Astrocyte (in vitro differentiated cells and primary cell): ENCODE data around the gene IL16. TPM values are rescaled to one million over a fixed set of nuclear protein-coding genes. Genes with fewer than 3 reads are reported as not detected.
A peak's percentile ranks its signal among the peaks of the same experiment; 100 is the strongest.

ENCODE experiments used
- DNase-seq: peaks from one replicate; pipeline ENCODE4 v3.0.0-alpha.2; 2010; ENCODE audit warnings: low read depth
- FAIRE-seq: peaks from 2 replicates; lab custom pipeline; 2011; peaks lifted over from hg19 to GRCh38; lab: Jason Lieb, UNC
- H2AFZ ChIP-seq: 2 replicates; pipeline ENCODE4 v1.6.0; 2012; ENCODE audit warnings: low read depth, low read length, inconsistent platforms
- H3K27ac ChIP-seq: 2 replicates; pipeline ENCODE4 v1.5.1; 2011; ENCODE audit warnings: low read depth, low read length, inconsistent platforms
- H3K27me3 ChIP-seq: 2 replicates; pipeline ENCODE4 v1.6.0; 2011; ENCODE audit warnings: low read length, inconsistent platforms; ENCODE audit not compliant: insufficient read depth
- H3K36me3 ChIP-seq: 2 replicates; pipeline ENCODE4 v1.5.1; 2011; ENCODE audit warnings: low read length, inconsistent platforms; ENCODE audit not compliant: insufficient read depth
- H3K4me1 ChIP-seq: 2 replicates; pipeline ENCODE4 v1.5.1; 2011; ENCODE audit warnings: low read length, inconsistent platforms; ENCODE audit not compliant: insufficient read depth
- H3K4me2 ChIP-seq: 2 replicates; pipeline ENCODE4 v1.6.0; 2012; ENCODE audit warnings: low read length, inconsistent platforms
- H3K4me3 ChIP-seq: 2 replicates; pipeline ENCODE4 v1.5.1; 2011; ENCODE audit warnings: low read depth, mild to moderate bottlenecking, low read length, inconsistent platforms; ENCODE audit not compliant: insufficient read depth
- H3K79me2 ChIP-seq: 2 replicates; pipeline ENCODE4 v1.6.0; 2012; ENCODE audit warnings: mild to moderate bottlenecking, low read length, inconsistent platforms; ENCODE audit not compliant: insufficient read depth
- H3K9ac ChIP-seq: 2 replicates; pipeline ENCODE4 v1.6.0; 2012; ENCODE audit warnings: mild to moderate bottlenecking, low read length, inconsistent platforms
- H3K9me3 ChIP-seq: 2 replicates; pipeline ENCODE4 v1.5.1; 2012; ENCODE audit warnings: low read depth, mild to moderate bottlenecking, low read length, inconsistent platforms; ENCODE audit not compliant: insufficient read depth
- H4K20me1 ChIP-seq: 2 replicates; pipeline ENCODE4 v1.6.0; 2012; ENCODE audit warnings: low read length, inconsistent platforms; ENCODE audit not compliant: insufficient read depth
- H3K27ac Mint-ChIP-seq: one replicate; pipeline ENCODE4 v1.8.0; 2021; ENCODE audit warnings: mild to moderate bottlenecking, mixed read lengths; ENCODE audit not compliant: unreplicated experiment
- H3K27me3 Mint-ChIP-seq: one replicate; pipeline ENCODE4 v1.8.0; 2021; ENCODE audit warnings: low read depth, mixed read lengths; ENCODE audit not compliant: unreplicated experiment
- H3K36me3 Mint-ChIP-seq: one replicate; pipeline ENCODE4 v1.8.0; 2021; ENCODE audit warnings: low read depth, mixed read lengths; ENCODE audit not compliant: unreplicated experiment
- H3K4me1 Mint-ChIP-seq: one replicate; pipeline ENCODE4 v1.8.0; 2021; ENCODE audit warnings: low read depth, mixed read lengths; ENCODE audit not compliant: unreplicated experiment
- H3K4me3 Mint-ChIP-seq: one replicate; pipeline ENCODE4 v1.8.0; 2021; ENCODE audit warnings: mild to moderate bottlenecking, moderate library complexity, mixed read lengths; ENCODE audit not compliant: unreplicated experiment
- H3K9me3 Mint-ChIP-seq: one replicate; pipeline ENCODE4 v1.8.0; 2021; ENCODE audit warnings: mild to moderate bottlenecking, mixed read lengths; ENCODE audit not compliant: unreplicated experiment
- CTCF ChIP-seq: IDR thresholded peaks from 2 replicates; pipeline ENCODE4 v1.5.1; 2011; ENCODE audit warnings: low read depth, mild to moderate bottlenecking, inconsistent platforms, low read length, moderate library complexity; ENCODE audit not compliant: insufficient read depth
- EZH2 ChIP-seq: IDR thresholded peaks from 2 replicates; pipeline ENCODE4 v1.6.1; 2012; ENCODE audit warnings: mild to moderate bottlenecking, low read length, inconsistent platforms; ENCODE audit not compliant: insufficient read depth
- total RNA-seq: library from RNA; stranded (reverse); gene quantifications from 2 replicates; pipeline ENCODE4 v1.2.1, GENCODE V29; 2021

Gene IL16
- total RNA-seq, 1 donor from 2014 or later = 0.36 TPM

GRCh38 chr15:81311752-81312464 is 115.2 kb downstream of the IL16 start:
- H4K20me1 ChIP-seq = no peaks in the 10 kb centered on the region
- H3K27me3 Mint-ChIP-seq = no peaks in the 10 kb centered on the region
- no peak overlapping the region for H3K27ac Mint-ChIP-seq
- H3K36me3 ChIP-seq = no peaks in the 10 kb centered on the region
- H3K4me2 ChIP-seq = peak overlapping the region; percentile 1
- no peaks in the 10 kb centered on the region for H3K9me3 ChIP-seq
- H3K4me1 ChIP-seq = peaks cover 23% of the 10 kb centered on the region
- H3K4me3 Mint-ChIP-seq = no peak overlapping the region
- H3K4me1 Mint-ChIP-seq = no peaks in the 10 kb centered on the region
- no peaks in the 10 kb centered on the region for H3K79me2 ChIP-seq
- H3K9me3 Mint-ChIP-seq = peaks cover 2% of the 10 kb centered on the region
- DNase-seq (peak; percentile 59), FAIRE-seq (peak; percentile 72)
- H3K4me3 ChIP-seq = no peak overlapping the region
- peak overlapping the region; percentile 18 for H3K27ac ChIP-seq
- no peak overlapping the region for H3K9ac ChIP-seq
- TF ChIP-seq EZH2 (no peak), CTCF (no peak)
- H3K36me3 Mint-ChIP-seq = peaks cover 28% of the 10 kb centered on the region
- H2AFZ ChIP-seq = no peak overlapping the region
- no peaks in the 10 kb centered on the region for H3K27me3 ChIP-seq

GRCh38 chr15:81312790-81313543 is 116.3 kb downstream of the IL16 start:
- Histone ChIP-seq H3K4me1 (peaks cover 23% of the 10 kb centered on the region), H3K4me2 (peak overlapping the region; percentile 66), H3K9ac (peak overlapping the region; percentile 29), H3K36me3 (no peaks in the 10 kb centered on the region), H3K4me3 (no peak overlapping the region), H3K9me3 (no peaks in the 10 kb centered on the region), H3K27me3 (no peaks in the 10 kb centered on the region), H3K79me2 (no peaks in the 10 kb centered on the region), H3K27ac (peak overlapping the region; percentile 78), H4K20me1 (no peaks in the 10 kb centered on the region), H2AFZ (no peak overlapping the region)
- TF ChIP-seq CTCF (no peak), EZH2 (no peak)
- Mint-ChIP-seq H3K4me1 (no peaks in the 10 kb centered on the region), H3K9me3 (peaks cover 2% of the 10 kb centered on the region), H3K27ac (no peak overlapping the region), H3K4me3 (no peak overlapping the region), H3K27me3 (no peaks in the 10 kb centered on the region), H3K36me3 (peaks cover 28% of the 10 kb centered on the region)
- FAIRE-seq (peak; percentile 99), DNase-seq (peak; percentile 98)

- no peak overlapping the region for H3K27ac Mint-ChIP-seq
- H3K27ac ChIP-seq = peak overlapping the region; percentile 55
- peaks cover 23% of the 10 kb centered on the region for H3K4me1 ChIP-seq
- no peaks in the 10 kb centered on the region for H3K9me3 ChIP-seq
- no peak for TF ChIP-seq CTCF
- TF ChIP-seq EZH2 = no peak
- H3K4me2 ChIP-seq = peak overlapping the region; percentile 66
- H3K4me3 ChIP-seq = no peak overlapping the region
- FAIRE-seq (no peak), DNase-seq (no peak)
- no peaks in the 10 kb centered on the region for H3K79me2 ChIP-seq
- H3K4me3 Mint-ChIP-seq = no peak overlapping the region
- H3K27me3 ChIP-seq = no peaks in the 10 kb centered on the region
- H2AFZ ChIP-seq = no peak overlapping the region
- H3K27me3 Mint-ChIP-seq = no peaks in the 10 kb centered on the region
- peak overlapping the region; percentile 26 for H3K9ac ChIP-seq
- H4K20me1 ChIP-seq = no peaks in the 10 kb centered on the region
- peaks cover 32% of the 10 kb centered on the region for H3K36me3 Mint-ChIP-seq
- no peaks in the 10 kb centered on the region for H3K4me1 Mint-ChIP-seq
- H3K9me3 Mint-ChIP-seq = peaks cover 2% of the 10 kb centered on the region
- peaks cover 6% of the 10 kb centered on the region for H3K36me3 ChIP-seq
These were observed 117.0 kb downstream of the IL16 start for GRCh38 chr15:81313686-81314085.
